ENCODE data around the gene AREL1.

Gene AREL1

DNA sequence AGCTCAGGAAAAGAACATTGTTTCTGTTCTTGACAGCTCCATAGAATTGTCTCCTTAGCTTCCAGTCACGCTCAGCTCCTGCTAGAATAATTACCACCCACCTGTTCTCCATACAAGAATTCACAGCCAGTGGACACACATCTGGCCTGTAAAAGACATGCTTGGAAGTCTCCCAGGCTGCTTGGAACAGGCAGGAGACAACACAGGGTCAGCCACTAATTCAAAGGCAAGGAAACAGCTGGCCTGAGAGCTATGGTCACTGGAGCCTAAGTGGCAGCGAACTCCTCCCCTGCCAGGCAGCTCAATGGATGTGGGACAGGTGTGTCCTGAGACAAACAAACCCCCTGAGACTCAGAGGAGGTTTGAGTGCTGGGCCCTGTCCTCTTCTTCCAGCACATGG, 77.9 kb downstream of the AREL1 start:
- no peak for DNase-seq

DNA sequence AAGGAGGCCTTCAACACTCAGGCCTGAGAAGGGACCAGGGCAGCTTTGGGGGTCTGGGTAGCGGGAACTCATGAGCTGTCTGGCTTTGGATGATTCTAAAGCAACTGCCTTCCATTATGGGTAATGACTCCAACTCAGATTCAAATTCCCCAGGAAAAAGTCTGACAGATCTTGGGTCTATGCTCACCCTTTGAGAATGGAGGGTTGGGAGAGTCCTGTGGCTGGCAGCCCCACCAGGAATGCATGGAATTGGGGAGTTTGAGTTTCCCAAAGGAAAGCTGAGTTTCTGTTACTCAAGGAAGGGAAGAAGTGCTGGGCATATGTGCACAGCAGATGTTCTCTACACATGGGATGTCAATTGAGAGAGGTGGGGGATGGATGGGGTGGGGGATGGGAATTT, 78.4 kb downstream of the AREL1 start:
- DNase-seq, result no peak

DNA sequence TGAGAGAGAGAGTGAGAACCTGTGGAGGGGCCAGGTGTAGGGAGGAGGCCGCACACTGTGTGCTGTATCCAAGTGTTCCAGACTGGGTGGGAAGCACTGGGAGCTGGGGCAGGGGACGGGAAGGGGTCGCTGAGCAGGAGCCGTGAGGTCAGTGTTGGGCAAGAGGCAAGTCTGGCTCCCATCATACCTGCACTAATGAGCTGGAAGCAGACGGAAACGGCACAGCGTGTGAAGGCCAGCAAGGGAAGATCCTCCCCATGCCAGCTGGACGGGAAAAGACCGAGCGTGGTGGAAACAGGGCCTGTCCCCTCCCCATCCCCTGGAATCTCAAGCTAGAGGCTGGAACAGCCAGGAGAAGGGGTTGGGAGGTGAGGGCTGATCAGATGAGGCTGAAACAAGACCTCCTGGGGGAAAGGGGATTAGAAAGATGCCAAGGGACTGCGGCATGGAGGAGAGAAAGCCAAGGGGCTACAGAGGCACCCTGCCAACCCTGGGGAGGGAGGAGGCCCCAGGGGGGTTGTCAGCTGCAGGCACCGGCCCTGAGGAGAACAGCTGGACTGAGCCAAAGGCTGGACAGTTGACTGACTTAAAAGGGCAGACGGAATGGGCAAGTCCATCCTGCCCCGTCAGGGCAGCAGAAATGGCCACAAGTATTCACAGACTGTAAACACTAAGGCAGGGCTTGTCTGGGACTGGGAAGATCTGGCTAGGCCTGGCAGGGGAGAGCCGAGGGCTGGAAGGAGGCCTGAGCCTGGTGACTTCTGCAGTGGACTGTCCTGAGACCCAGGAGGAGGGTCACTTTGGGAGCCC, 81.8 kb downstream of the AREL1 start:
- DNase-seq, result no peak

DNA sequence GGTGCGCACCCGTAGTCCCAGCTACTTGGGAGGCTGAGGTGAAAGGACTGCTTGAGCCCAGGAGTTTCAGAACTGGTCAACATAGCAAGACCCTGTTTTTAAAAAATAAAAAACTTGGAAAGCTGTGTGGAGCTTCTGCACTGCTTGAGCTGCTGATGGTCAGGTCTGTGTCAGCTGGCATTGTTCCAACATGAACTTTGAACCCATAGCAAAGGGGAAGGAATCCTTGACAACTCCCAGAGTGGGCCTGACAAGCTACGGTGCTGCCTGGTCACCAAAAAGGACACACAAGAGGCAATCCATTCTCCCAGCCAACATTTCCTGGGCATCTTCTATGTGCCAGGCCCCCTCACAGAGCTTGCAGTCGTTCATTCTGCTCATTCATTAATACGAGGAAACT, 84.5 kb downstream of the AREL1 start:
- no peak for DNase-seq

DNA sequence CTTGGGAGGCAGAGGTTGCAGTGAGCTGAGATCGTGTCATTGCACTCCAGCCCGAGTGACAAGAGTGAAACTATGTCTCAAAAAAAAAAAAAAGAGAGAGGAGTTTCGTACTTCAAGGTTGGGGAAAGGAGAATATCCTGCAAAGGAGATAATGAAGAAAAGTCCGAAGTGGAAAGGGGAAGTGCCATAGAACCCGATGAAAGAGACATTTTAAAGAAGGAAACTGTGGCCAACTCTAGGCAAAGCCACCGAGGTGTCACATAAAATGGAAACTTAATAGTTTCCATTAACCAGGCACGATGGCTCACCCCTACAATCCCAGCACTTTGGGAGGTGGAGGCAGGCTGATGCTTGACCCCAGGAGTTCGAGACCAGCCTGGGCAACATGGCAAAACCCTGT, 85.8 kb downstream of the AREL1 start:
- DNase-seq, result no peak

DNA sequence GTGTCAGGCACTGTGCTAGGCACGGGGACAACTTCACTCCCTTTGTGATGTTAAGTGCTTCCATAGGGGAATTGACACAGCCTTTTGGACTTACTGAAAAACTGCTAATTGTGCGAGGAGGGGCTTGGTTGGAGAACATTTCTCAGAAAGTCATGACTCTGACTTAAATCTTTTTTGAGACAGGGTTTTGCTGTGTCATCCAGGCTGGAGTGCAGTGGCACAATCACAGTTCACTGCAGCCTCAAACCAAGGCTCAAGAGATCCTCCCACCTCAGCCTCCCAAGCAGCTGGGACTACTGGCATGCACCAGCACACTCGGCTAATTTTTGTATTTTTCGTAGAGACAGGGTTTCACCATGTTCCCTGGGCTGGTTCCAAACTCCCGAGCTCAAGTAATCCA, 90.6 kb downstream of the AREL1 start:
- no peak for DNase-seq

DNA sequence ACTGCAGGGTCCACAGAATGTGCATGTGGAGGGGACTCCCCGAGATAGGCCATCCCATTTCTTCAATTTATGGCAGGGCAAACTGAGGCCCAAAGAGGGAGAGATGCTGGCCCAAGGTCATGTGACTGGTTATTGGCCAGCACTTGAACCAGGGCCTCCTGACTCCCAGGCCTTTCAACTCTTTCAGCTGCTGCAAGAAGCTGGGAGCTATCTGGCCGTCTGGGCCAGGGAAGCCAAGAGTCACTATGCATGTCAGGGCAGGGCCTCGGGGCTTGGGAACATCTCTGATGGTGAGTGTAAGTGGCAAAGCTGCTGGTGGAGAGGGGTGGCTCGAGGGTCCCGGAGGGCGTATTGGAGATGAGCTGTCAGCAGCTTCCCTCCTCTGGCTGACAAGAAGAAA, 91.3 kb downstream of the AREL1 start:
- no peak for DNase-seq

DNA sequence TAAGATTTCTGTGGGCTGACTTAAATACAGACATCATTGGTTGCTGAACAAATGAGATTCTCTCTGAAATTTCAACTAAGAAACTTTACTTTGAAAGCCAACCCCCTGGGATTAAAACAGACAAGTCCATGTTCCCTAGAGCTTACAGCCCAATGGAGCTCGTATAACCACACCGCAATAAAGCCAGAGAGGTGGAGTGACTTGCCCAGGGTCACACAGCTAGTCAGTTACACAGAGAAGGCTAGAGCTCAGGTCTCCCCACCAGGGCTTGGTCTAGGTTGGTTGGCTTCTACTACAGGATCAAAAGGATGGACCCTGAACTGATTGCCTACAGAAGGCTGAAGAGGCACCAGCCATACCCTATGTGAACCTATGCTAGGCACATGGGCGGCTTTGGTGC, 92.0 kb downstream of the AREL1 start:
- DNase-seq, result no peak

DNA sequence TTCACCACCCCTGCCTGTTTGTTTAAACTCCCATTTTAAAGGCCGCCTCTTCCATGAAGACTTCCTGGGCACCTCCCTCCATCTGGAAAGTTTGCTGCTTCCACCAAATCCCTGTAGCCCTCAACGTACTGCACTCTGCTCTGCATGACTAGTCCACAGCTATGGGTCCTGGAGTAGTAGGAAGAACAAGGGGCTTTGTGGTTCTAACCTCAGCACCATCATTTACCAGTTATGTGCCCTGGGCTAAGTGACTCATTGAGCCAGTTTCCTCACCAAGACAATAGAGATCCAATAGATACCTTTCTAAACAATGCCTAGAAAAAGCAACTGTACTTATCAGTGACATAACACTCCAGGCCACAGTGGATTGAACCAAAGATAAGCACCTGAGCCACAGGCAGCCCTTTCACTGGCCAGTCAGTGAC, 92.4 kb downstream of the AREL1 start:
- peak in 1 of 2 donors; percentile 28 for DNase-seq

DNA sequence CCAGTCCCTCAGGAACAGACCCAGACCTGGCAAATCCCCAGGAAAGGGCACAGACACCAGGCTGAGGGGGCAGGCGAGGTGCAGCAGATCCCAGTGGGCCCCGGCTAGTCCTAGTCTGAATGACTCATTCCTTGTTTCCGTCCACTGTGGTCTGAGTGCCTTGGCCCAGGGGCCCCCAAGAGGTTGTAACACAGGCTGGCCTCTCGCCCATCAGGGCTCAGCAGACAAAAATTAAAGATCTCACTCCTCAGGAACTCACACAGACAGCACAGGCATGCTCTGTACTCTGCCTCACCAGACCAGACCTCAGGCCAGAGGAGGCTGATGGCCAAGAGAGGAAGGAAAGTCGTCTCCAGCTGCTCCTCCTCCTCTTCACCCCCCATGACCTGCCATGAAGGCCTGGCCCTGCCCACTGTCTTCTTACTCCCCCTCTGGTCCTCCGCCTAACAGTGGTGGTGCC, 93.2 kb downstream of the AREL1 start:
- no peak for DNase-seq

DNA sequence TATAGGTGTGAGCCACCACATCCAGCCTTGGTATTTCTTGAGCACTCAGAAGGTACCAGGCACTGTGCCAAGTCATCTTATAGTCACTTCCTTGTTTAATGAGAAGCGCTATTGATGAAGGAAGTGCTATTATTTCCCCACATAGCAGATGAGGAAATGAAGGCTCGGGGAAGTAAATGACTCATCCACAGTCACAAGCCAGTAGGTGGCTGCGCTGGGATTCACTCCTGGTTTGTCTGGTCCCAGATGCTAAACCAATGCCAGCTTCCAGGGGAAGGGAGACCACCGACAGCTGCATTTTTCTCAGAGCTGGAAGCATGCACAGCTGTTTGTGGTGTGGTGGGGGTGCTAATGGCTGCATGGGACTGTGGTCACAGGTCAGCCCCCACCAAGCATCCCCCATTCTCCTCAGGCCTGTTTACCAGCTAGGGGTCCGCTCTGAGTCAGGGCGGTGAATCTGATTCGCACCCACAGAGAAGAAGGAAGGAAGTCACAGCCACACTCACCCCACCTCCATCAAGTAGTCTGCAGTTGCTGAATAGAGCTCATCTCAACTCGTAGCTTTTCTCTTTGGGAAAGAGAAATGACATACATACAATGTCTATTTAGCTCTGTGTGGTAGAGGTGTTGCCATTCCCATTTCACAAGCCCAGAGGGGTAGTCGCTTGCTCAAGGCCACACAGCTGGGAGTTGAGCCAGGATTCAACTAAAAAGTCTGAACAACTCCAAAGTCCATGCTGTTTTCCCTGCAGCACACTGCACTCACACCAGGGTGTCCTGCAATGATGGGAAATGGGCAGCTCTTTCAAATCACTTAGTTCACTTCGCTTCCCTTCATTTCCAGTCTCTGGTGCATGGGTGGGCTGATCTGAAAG, 94.6 kb downstream of the AREL1 start:
- DNase-seq, result peak; percentile 49 to 68

DNA sequence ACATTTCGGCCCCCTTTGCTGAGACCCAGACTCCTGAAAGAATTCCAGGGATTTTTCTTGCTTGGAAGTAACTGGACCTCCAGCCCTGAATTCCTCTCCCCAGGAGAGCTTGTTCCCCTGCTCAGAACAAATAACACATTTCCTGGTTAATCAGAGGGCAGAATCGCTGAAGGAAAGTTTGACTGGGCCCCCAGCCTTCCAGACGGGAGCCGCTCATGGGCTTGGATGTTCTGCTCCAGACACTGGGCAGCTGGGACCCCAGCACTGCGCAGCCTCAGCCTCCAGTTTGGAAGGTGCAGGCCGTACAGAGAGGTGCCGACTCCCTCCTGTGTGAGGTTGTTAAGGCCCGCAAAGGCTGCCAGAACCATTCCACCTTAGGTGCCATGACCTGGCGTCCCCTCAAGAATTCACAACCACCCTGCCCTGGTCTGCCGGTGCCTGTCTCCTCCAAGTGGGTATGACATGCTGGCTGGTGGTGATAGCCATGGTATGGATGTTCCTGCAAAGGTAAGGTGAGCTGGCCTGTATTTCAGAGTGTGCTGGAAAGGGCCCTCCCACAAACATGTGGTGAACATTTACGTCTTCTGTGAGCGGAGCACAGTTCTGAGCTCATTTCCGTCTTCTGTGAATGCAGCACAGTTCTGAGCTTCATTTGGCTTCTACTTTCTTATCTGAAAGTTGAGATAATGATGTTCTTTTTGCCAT, 95.7 kb downstream of the AREL1 start:
- DNase-seq, result no peak

DNA sequence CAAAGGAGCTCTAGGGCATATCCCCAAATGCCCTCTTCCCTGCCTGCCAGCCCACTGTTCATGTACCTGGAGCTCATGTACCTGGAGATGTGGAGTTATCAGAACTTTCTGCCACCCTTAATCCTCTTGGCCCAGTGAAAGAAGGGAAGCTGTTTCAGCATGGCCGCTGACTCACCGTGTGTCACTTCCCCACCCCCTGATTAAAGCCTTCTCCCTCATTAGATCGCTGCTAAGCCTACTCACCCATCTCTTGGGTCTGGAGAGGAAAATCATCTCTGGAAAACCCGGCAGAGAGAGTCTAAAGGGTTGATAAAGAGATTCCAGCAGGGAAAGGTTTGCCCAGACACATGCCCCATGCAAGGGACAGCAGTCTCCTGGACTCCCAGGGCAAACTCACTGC, 96.4 kb downstream of the AREL1 start:
- DNase-seq, result no peak

DNA sequence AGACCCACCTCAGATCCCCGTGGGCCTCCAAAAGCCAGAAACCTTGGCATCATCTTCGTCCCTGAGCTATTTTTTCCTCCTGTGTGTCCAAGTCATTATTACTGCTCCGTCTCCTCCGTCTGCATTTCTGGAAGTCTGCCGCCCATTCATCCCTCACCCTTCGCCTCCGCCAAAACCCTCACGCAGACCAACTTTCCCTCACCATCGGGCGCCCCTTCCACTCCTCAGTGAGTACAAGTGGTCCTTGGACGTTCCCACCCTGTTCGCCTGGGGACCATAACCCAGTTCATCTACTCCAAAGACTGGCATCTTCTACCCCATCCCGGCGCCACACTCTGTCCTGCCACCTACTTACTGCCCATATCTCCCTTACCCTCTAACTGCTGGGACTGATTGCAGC, 97.1 kb downstream of the AREL1 start:
- no peak for DNase-seq

DNA sequence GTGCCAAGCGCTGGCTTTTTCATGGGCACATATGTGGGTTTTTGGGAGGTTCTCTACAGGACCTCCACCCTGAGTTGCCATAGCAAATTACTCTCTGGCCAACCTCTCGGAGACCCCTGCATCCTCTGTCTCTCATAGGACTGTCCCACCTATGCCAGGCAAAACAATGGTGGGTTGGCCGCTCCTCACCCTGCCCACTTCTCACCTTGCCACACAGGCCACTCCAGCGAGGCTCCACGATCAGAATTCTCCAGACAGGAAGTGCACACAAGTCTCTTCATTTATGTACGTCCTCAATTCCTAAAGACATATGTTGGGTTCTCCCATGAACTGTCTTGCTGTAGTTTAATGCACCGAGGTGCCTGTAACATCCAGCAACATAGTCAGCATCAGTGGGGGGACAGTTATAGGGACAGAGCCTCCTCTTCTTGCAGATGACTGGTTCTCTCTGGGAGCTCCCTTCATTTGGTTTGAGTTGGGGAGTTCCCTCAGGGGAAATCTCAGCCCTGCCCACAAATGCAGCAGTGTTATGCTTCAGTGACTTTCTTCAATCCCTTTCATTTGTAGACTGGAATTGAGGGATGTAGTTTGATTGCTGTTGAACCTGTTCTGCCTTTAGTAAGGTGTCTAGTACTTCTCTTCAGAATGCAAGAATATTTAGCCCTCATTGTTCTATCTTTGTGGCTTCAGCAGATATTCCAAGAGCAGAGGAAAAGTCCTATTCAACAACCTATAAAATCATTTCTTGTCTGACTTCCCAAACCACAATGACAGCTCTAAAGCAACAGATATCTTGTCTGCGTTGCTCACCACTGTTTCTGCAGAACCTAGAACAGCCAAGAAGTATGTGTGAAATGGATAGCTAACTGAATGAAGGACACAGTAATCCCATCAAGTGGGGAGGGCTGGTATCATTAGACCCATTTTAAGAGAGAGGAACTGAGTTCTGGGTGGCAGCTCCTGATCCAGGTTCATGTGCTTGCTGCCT, 98.1 kb downstream of the AREL1 start:
- DNase-seq, result no peak

DNA sequence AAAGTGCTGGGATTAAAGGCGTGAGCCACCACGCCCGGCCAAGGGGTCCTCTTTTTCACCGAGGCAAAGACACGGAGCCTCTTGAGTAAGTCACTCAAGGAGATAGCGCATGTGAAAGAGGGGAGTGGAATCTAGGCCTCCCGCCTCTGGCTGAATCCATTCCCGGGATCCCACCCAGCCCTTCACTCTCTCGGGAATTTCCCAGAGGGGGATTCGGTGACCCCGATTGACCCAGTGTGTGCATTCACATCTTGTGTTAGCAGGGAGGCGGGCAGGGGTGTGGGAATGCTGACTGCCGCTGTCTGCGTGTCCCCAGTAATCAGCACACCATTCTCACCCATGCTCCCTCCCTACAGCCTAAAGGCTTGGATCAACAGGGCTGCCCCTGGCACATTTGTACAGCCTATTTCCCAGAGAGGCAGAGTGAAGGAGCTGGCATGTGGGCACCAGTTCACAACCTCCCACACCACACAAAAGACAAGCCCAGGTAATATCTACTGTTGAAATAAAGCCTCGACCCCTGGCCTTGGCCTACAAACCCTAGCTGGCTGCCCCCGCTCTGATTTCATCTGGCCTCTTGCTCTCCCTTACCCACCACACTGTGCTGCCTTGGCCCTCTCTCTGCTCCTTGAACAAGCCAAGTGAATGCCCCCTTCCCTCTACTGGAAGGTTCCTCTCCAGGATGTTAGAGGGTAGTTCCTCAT, 99.5 kb downstream of the AREL1 start:
- DNase-seq, result no peak

DNA sequence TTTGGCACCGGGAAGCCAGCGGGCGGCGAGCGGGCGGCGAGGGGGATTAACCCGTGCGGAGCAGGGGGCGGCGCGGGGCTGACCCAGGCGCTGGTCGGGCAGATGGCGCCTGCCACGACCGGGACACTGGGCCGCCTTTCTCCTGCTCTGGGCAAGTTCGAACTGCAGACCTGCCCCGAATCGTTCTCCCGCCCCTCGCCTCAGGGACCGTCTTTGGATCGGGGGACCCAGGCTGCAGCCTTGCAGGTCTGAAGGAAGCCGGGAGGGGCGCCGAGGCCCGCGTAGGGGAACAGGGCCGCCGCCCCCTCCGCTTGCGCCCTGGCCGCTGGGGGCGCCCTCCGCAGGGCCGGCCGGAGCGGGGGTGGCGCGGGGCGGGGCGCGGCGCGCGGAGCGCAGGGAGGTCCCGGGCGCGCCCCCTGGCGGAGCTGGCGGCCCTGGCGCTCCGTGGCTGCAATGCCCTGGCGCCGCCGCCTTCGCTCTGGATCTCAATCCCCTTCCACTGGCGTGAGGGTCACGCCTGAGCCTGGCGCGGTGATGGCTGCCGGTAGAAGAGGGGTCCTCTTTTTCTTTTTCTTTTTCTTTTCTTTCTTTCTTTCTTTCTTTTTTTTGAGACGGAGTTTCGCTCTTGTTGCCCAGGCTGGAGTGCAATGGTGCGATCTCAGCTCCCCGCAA, 100.4 kb downstream of the AREL1 start:
- DNase-seq, result peak; percentile 76 to 79

DNA sequence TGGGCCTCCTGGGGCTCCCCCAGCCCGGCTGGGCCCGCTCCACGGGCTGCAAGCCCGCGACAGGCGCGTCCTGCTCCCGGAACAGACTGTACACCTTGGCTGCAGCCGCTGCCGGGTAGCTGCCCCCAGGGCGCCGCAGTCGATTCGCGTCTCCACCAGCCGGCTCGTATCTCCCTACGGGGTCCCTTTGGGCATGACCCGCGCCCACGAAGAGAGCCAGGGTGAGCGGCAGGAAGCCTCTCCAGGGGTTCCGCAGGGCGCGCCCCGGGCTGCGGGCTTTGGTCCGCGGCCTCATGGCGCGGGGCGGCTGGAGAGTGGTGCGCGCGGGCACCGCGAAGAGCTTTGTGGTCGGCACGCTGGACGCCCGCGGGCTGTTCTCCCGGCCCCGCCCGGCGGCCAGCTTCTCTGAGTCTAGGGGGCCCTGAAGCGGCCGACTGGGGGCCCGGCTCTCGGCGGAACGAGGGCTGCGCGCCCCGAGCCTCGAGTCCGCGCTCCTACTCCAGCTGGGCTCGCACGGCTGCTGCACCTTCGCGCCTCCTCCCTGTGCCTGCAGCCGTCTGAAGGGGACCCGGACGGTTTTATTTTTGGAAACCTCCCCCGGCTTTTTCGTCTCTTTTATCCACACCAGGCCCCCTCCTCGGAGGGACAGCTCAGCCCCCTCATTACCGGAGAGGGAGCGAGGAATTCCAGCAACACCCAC, 101.1 kb downstream of the AREL1 start, which contains the start of gene LTBP2:
Gene LTBP2, minus strand, starts transcription at position 588 of the 700 bp plus-strand sequence. Its CDS starts 293 bp downstream, at position 295.
- DNase-seq, result no peak

Measured in activated CD4-positive, alpha-beta T cell treated with anti-CD3 and anti-CD28 coated beads for 4 hours (primary cell).